Measurements from ENCODE around the gene MESD. TPM values are rescaled to one million over a fixed set of nuclear protein-coding genes. Genes with fewer than 3 reads are reported as not detected.

MESD gene
- total RNA-seq, 1 experiment from 2014 or later = 21.2 TPM

GRCh38 chr15:80972276-80972675, 17.3 kb downstream of the MESD start:
- POLR2A ChIA-PET (ENCODE audit: unreplicated experiment) = no interaction called here
- TF ChIP-seq EZH2phosphoT487 (IDR thresholded peaks at IDR 0.05; ENCODE audit: borderline replicate concordance, low read length) (no peak), EZH2 (IDR thresholded peaks at IDR 0.05; ENCODE audit: low read length, unreplicated experiment) (no peak), CTCF (conservative IDR thresholded peaks at IDR 0.05; ENCODE audit: low read depth, low read length) (no peak)
- BruUV-seq (replicated peaks) = no TSS peak

GRCh38 chr15:80971143-80971542, 18.5 kb downstream of the MESD start:
- no peak overlapping the region for H3K9ac ChIP-seq (ENCODE audit: low read length)
- no peak for TF ChIP-seq CTCF (conservative IDR thresholded peaks at IDR 0.05; ENCODE audit: low read depth, low read length)
- peaks cover 19% of the 10 kb centered on the region for H3K4me1 ChIP-seq (ENCODE audit: insufficient read depth, low read length)
- H3K9me3 ChIP-seq (ENCODE audit: low read length) = no peaks in the 10 kb centered on the region
- CTCF ChIA-PET = no interaction called here
- POLR2A ChIA-PET (ENCODE audit: unreplicated experiment) = no interaction called here
- H3F3A ChIP-seq (ENCODE audit: low read length, unreplicated experiment) = no peaks in the 10 kb centered on the region
- H3K4me2 ChIP-seq (ENCODE audit: low read length) = peak overlapping the region; percentile 63
- no peak overlapping the region for H3K4me3 ChIP-seq (ENCODE audit: low read length)
- intact Hi-C loops (cut with micrococcal nuclease) = loop anchor here (5.0 to 10.0 kb wide), 4 partner anchors 56 to 404 kb away; no protein-coding TSS in a partner anchor
- peak overlapping the region; percentile 11; the same call in 1 of the 2 replicates for H3K27ac ChIP-seq (ENCODE audit: low read length)
- BruUV-seq (replicated peaks) = no TSS peak
- H3K36me3 ChIP-seq (ENCODE audit: low read depth, low read length) = peaks cover 4% of the 10 kb centered on the region; the same call in 1 of the 2 replicates
- DNase-seq (no peak), ATAC-seq (no peak)
- no peak overlapping the region for H2AFZ ChIP-seq (ENCODE audit: low read length)
- no peaks in the 10 kb centered on the region for H3K27me3 ChIP-seq (ENCODE audit: low read length)
- H4K20me1 ChIP-seq (ENCODE audit: low read length) = no peaks in the 10 kb centered on the region
- no peaks in the 10 kb centered on the region for H3K9me2 ChIP-seq (replicated peaks; ENCODE audit: low read length)
- H3K79me2 ChIP-seq (ENCODE audit: low read length) = peaks cover 15% of the 10 kb centered on the region

More at GRCh38 chr15:80972276-80972675, 17.3 kb downstream of the MESD start:
- no peaks in the 10 kb centered on the region for H3K9me2 ChIP-seq (replicated peaks; ENCODE audit: low read length)
- no peak overlapping the region for H3K4me3 ChIP-seq (ENCODE audit: low read length)
- CTCF ChIA-PET = no interaction called here
- DNase-seq = no peak
- no peak overlapping the region for H3K9ac ChIP-seq (ENCODE audit: low read length)
- H3K36me3 ChIP-seq (ENCODE audit: low read depth, low read length) = peaks cover 6% of the 10 kb centered on the region; the same call in 1 of the 2 replicates
- H3K27me3 ChIP-seq (ENCODE audit: low read length) = no peaks in the 10 kb centered on the region
- H4K20me1 ChIP-seq (ENCODE audit: low read length) = no peaks in the 10 kb centered on the region
- H3F3A ChIP-seq (ENCODE audit: low read length, unreplicated experiment) = no peaks in the 10 kb centered on the region
- H2AFZ ChIP-seq (ENCODE audit: low read length) = no peak overlapping the region
- H3K27ac ChIP-seq (ENCODE audit: low read length) = no peak overlapping the region
- H3K9me3 ChIP-seq (ENCODE audit: low read length) = no peaks in the 10 kb centered on the region
- intact Hi-C loops (cut with micrococcal nuclease) = loop anchor here (5.0 to 10.0 kb wide), 4 partner anchors 57 to 405 kb away; no protein-coding TSS in a partner anchor
- H3K4me2 ChIP-seq (ENCODE audit: low read length) = no peak overlapping the region
- no peak for ATAC-seq
- H3K79me2 ChIP-seq (ENCODE audit: low read length) = peaks cover 23% of the 10 kb centered on the region
- peaks cover 19% of the 10 kb centered on the region for H3K4me1 ChIP-seq (ENCODE audit: insufficient read depth, low read length)

- peaks cover 4% of the 10 kb centered on the region; the same call in 1 of the 2 replicates for H3K36me3 ChIP-seq (ENCODE audit: low read depth, low read length)
- BruUV-seq (replicated peaks) = no TSS peak
- ATAC-seq = peak; percentile 56
- no peaks in the 10 kb centered on the region for H3K27me3 ChIP-seq (ENCODE audit: low read length)
- no peaks in the 10 kb centered on the region for H3K9me2 ChIP-seq (replicated peaks; ENCODE audit: low read length)
- H3F3A ChIP-seq (ENCODE audit: low read length, unreplicated experiment) = no peaks in the 10 kb centered on the region
- peak overlapping the region; percentile 29 for H3K27ac ChIP-seq (ENCODE audit: low read length)
- peak; percentile 76 for DNase-seq
- H3K9me3 ChIP-seq (ENCODE audit: low read length) = no peaks in the 10 kb centered on the region
- H3K4me1 ChIP-seq (ENCODE audit: insufficient read depth, low read length) = peaks cover 19% of the 10 kb centered on the region
- H2AFZ ChIP-seq (ENCODE audit: low read length) = no peak overlapping the region
- ChIA-PET POLR2A (ENCODE audit: unreplicated experiment) (no interaction called here), CTCF (interaction anchor here (1.2 kb wide), 2 partner anchors 194 to 403 kb away, joined by 5 to 9 read pairs; no protein-coding TSS in a partner anchor)
- no peaks in the 10 kb centered on the region for H4K20me1 ChIP-seq (ENCODE audit: low read length)
- intact Hi-C loops (cut with micrococcal nuclease) = loop anchor here (1.0 to 10.0 kb wide), 7 partner anchors 56 to 515 kb away; no protein-coding TSS in a partner anchor
- TF ChIP-seq CTCF (conservative IDR thresholded peaks at IDR 0.05; ENCODE audit: low read depth, low read length) (no peak), EZH2phosphoT487 (IDR thresholded peaks at IDR 0.05; ENCODE audit: borderline replicate concordance, low read length) (no peak), EZH2 (IDR thresholded peaks at IDR 0.05; ENCODE audit: low read length, unreplicated experiment) (no peak)
- H3K4me3 ChIP-seq (ENCODE audit: low read length) = peak overlapping the region; percentile 5; the same call in 1 of the 2 replicates
- peaks cover 14% of the 10 kb centered on the region for H3K79me2 ChIP-seq (ENCODE audit: low read length)
- H3K4me2 ChIP-seq (ENCODE audit: low read length) = peak overlapping the region; percentile 63
- H3K9ac ChIP-seq (ENCODE audit: low read length) = no peak overlapping the region
Observed at GRCh38 chr15:80970658-80971057, 19.0 kb downstream of the MESD start.

Data from PC-3 (cell line).